Vagina (tissue), 2 donors: ENCODE measurements around the gene SEPTIN14.

Experiments used
- POLR2A ChIP-seq, 2 donors: fragments of 450-650 bp; IDR thresholded peaks; one replicate each; pipeline ENCODE4 v1.6.1; 2017; ENCODE audit warnings: antibody characterized with exemption in 2 of 2, mild to moderate bottlenecking in 2 of 2, moderate library complexity in 2 of 2
- POLR2AphosphoS5 ChIP-seq, 2 donors: sonication (generic); formaldehyde crosslinking; IDR thresholded peaks; one replicate each; pipeline ENCODE4 v1.9.0; 2017; ENCODE audit warnings: antibody characterized with exemption in 2 of 2, mild to moderate bottlenecking in 2 of 2, low read depth in 1 of 2; ENCODE audit not compliant: insufficient read depth in 1 of 2
- TF ChIP-seq, protein P1 (sequence below), 3 experiments: fragments of 450-650 bp in 2 of 3; fragments of 200-600 bp in 1 of 3; sonication (generic) in 1 of 3; IDR thresholded peaks; one replicate each; pipeline ENCODE4 v1.5.1; 2017 to 2019; ENCODE audit warnings: antibody characterized with exemption in 3 of 3, mild to moderate bottlenecking in 2 of 3, moderate library complexity in 2 of 3

DNA sequence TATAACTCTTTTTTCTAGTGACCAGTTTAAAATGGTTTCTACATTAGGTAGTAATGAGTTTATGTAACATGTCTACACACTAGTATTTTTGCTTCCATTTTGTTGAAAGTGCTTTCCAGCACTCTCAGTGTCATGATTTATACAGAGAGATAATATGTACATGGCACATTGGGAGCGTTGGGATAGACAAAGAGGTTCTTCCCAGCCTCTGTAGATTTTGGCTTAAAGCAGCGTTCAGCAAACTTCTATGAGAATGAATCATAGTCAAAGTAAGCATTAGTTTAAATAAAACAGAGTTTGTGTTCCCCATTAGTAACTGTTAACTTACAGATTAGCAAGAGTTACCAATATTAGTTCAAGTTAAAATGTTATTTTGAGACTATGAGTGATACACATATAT, 43.9 kb downstream of the SEPTIN14 start:
- TF ChIP-seq, protein P1, sequence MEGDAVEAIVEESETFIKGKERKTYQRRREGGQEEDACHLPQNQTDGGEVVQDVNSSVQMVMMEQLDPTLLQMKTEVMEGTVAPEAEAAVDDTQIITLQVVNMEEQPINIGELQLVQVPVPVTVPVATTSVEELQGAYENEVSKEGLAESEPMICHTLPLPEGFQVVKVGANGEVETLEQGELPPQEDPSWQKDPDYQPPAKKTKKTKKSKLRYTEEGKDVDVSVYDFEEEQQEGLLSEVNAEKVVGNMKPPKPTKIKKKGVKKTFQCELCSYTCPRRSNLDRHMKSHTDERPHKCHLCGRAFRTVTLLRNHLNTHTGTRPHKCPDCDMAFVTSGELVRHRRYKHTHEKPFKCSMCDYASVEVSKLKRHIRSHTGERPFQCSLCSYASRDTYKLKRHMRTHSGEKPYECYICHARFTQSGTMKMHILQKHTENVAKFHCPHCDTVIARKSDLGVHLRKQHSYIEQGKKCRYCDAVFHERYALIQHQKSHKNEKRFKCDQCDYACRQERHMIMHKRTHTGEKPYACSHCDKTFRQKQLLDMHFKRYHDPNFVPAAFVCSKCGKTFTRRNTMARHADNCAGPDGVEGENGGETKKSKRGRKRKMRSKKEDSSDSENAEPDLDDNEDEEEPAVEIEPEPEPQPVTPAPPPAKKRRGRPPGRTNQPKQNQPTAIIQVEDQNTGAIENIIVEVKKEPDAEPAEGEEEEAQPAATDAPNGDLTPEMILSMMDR (IDR thresholded peaks at IDR 0.05) = no peak
- no peak for TF ChIP-seq POLR2A (IDR thresholded peaks at IDR 0.05)
- TF ChIP-seq POLR2AphosphoS5 (IDR thresholded peaks at IDR 0.05; ENCODE audit: insufficient read depth in 1 of 2, low read depth in 1 of 2) = no peak
